Naive B cell (primary cell): ENCODE data around the gene ADIPOR2. TPM values are rescaled to one million over a fixed set of nuclear protein-coding genes. Genes with fewer than 3 reads are reported as not detected.
A peak's percentile ranks its signal among the peaks of the same experiment; 100 is the strongest.

Source experiments
- ATAC-seq, 2 donors: fragments of 150-1000 bp; cut with Tn5 transposase; 2 replicates each; pipeline ENCODE4 v1.10.0; 2021; ENCODE audit warnings: low read depth in 2 of 2, mild to moderate bottlenecking in 2 of 2, moderate library complexity in 2 of 2
- DNase-seq: peaks from one replicate; pipeline ENCODE4 v3.0.0; 2022
- H3K27ac Mint-ChIP-seq, 6 donors: one replicate each; pipeline ENCODE4 v1.8.0; 2020 to 2022; ENCODE audit warnings: mild to moderate bottlenecking in 6 of 6, mixed read lengths in 6 of 6, moderate library complexity in 5 of 6, inconsistent platforms in 2 of 6
- H3K27me3 Mint-ChIP-seq, 3 donors: one replicate each; pipeline ENCODE4 v1.8.0; 2021 to 2022; ENCODE audit warnings: mixed read lengths in 3 of 3, mild to moderate bottlenecking in 1 of 3
- H3K36me3 Mint-ChIP-seq, 2 donors: one replicate each; pipeline ENCODE4 v1.8.0; 2020 to 2022; ENCODE audit warnings: mixed read lengths in 2 of 2, inconsistent platforms in 1 of 2, mild to moderate bottlenecking in 1 of 2
- H3K4me1 Mint-ChIP-seq, 3 donors: one replicate each; pipeline ENCODE4 v1.8.0; 2020 to 2022; ENCODE audit warnings: mixed read lengths in 3 of 3, inconsistent platforms in 1 of 3, mild to moderate bottlenecking in 1 of 3, moderate library complexity in 1 of 3
- H3K4me3 Mint-ChIP-seq, 8 donors: one replicate each; pipeline ENCODE4 v1.8.0; 2020 to 2022; ENCODE audit warnings: mild to moderate bottlenecking in 8 of 8, mixed read lengths in 8 of 8, moderate library complexity in 8 of 8, inconsistent platforms in 2 of 8
- H3K9me3 Mint-ChIP-seq, 7 donors: one replicate each; pipeline ENCODE4 v1.8.0; 2020 to 2022; ENCODE audit warnings: mixed read lengths in 7 of 7, mild to moderate bottlenecking in 5 of 7, inconsistent platforms in 2 of 7, moderate library complexity in 1 of 7
- polyA plus RNA-seq, 6 donors: library from polyadenylated mRNA; unstranded; fragments of 300-500 nt; fragmentation: Illumina TruSeq; gene quantifications; one replicate each; pipeline ENCODE4 v1.2.3, GENCODE V29; 2021; ENCODE audit warnings: low read depth in 6 of 6

Gene ADIPOR2
- polyA plus RNA-seq, 6 donors from 2014 or later = 2.4 to 4.2 (median 3.7) TPM

DNA sequence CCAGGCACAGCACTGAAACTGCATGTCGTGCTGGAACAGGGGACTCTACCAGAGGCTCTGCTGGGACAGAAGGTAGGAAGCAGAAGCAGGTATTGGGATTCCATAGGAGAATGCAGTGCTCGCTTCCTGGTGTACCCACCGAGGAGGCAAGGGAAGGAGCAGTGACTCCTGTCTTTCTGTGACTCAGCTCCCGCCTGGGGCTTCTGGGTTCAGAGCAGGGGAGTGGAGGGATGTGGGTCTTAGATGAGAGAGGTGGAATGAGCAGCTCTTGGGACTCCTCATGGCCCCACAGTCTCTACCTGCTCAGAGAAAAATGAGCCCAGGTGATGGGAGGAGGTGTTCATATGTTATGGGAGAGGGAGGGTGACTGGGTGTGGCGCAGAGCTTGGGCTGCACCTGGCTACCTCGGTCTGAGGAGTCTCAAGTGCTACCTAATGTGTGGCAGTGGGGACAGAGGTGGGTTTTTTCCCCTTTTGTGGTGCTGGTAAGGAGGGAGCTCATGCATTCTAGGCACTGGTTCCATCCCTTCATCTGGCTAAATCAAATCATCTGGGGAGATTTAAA lies 35.6 kb upstream of the ADIPOR2 start:
- ATAC-seq = no peak
- DNase-seq = no peak
- Mint-ChIP-seq H3K27me3 (peaks cover 0 to 16% (median 7%) of the 10 kb centered on the region in 3 donors), H3K36me3 (no peaks in the 10 kb centered on the region), H3K27ac (peak overlapping the region in 1 of 6 donors; percentile 65), H3K4me1 (peaks cover 0 to 8% (median 6%) of the 10 kb centered on the region in 3 donors), H3K9me3 (no peaks in the 10 kb centered on the region), H3K4me3 (no peak overlapping the region)

DNA sequence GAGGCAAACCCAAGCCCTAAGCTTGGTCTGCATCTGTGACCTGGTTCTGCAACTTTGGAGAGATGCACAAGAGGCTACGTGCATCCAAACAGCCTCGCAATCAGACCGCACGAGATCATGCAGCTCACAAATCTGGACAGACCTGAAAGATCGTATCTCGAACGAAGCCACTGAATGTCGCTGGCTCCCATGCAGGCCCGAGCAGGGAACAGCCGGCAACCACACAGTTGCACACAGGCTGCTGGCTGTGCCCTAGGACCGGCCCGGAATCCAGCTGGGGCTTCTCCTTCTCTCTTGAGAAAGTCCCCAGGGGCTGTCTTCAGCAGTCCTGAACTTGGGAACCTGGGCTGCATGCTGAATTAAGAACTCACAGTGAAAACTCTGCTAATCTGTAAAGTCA lies 34.0 kb upstream of the ADIPOR2 start:
- no peak for ATAC-seq
- peaks cover 0 to 10% (median 6%) of the 10 kb centered on the region in 3 donors for H3K4me1 Mint-ChIP-seq
- no peaks in the 10 kb centered on the region for H3K9me3 Mint-ChIP-seq
- H3K36me3 Mint-ChIP-seq = no peaks in the 10 kb centered on the region
- no peak for DNase-seq
- no peak overlapping the region for H3K27ac Mint-ChIP-seq
- peaks cover 0 to under 1% (median 0%) of the 10 kb centered on the region in 3 donors for H3K27me3 Mint-ChIP-seq
- no peak overlapping the region for H3K4me3 Mint-ChIP-seq

DNA sequence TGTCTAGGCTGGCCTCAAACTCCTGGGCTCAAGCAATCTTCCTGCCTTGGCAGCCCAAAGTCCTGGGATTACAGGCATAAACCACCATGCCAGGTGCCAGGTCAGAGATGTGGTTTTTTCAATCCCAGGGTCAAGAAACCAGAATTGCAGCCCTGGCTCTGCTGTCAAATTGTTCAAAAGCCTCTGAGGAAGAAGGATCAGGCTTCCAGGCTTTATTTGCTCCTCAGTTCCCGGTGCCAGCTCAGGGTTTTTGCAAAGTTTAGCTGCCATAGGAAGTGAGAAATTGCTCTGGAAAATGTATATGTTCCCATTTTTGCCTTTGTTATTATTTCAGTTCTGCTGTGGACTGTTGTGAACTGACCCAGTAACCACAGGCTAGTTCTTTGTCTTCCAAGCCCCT lies 33.2 kb upstream of the ADIPOR2 start:
- DNase-seq (no peak), ATAC-seq (no peak)
- H3K27ac Mint-ChIP-seq = no peak overlapping the region
- H3K9me3 Mint-ChIP-seq = no peaks in the 10 kb centered on the region
- no peaks in the 10 kb centered on the region for H3K36me3 Mint-ChIP-seq
- H3K4me3 Mint-ChIP-seq = no peak overlapping the region
- H3K27me3 Mint-ChIP-seq = no peaks in the 10 kb centered on the region
- peaks cover 2 to 10% (median 2%) of the 10 kb centered on the region in 3 donors for H3K4me1 Mint-ChIP-seq

DNA sequence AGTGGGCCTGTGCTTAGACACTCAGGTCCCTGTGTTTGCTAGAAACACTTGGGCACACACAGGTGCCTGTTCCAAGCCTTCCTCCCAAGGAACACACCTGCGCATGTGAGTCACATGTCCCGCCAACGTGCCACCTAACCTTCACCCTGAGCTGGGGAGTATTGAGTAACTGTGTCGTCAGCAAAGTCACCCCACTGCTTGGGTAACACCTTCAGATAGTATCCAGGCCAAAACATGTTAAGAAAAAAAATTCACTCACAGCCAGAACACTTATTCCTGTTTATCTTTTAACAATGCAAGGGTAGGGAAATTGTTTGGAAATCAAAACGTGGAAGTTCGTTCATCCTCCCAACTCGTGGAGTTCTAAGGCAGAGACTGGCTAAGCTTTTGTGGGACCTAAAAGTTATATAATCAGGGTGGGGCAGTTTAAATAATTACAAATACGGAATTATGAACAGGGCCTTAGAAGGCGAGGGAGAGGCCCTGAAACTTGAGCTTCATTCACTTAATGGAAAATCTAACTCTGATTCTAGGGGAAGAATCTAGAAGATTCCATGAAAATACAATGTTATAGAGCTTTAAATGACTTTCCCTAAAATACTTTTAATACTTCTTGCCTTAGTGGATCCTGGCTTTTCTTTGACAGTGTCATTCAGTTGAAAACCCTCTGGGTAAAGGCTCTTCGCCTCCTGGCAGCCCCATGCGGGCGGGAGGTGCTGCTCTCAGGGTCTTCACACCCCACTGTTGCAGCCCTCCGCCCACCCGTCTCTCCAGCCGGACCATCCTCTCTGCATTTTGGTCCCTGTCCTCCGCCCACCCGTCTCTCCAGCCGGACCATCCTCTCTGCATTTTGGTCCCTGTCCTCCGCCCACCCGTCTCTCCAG lies 30.3 kb upstream of the ADIPOR2 start:
- Mint-ChIP-seq H3K4me3 (peak overlapping the region in 7 of 8 donors; percentile 7 to 83 (median 42)), H3K27ac (peak overlapping the region in 5 of 6 donors; percentile 9 to 84 (median 47)), H3K36me3 (no peaks in the 10 kb centered on the region), H3K9me3 (peaks cover 0 to 4% (median 0%) of the 10 kb centered on the region in 7 donors), H3K27me3 (no peaks in the 10 kb centered on the region), H3K4me1 (peaks cover 11 to 17% (median 12%) of the 10 kb centered on the region in 3 donors)
- no peak for DNase-seq
- ATAC-seq = no peak

DNA sequence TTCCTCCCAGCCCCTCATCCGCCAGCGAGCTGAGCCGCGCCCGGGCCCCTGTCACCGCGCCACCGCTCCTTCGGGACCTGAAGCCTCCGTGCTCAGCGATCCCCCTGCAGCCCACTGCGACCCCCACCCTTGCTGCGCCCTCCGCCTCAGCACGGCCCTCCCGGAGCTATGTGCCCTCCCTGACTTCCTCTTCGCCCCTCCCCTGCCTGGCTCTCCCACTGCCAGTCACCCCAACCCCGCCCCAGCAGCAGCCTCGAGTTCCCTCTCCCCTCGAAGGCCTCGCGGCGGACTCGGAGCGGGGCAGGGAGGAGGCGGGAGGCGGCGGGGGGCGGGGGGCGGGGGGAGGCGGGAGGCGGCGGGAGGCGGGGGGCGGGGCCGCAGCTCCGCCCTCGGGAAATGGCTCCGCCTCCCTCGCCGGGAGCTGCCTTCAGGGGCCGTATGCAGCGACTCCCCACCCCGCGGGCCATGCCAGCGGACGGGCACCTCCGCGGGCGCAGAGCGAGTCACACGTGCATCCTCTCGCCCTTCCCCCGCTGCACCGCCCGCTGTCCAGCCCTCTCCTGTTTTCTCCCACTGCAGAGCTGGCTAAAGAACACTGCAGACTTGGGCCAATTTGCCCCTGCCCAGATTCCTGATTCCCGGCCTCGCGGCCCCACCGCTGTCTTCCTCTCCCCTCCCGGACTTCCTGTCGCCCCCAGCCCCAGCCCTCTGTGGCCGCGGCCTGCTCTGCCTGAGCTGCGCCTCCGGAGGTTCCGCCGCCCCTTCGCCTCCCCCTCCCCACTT lies 29.1 kb upstream of the ADIPOR2 start:
- DNase-seq (peak; percentile 69), ATAC-seq (peak; percentile 83 to 88)
- Mint-ChIP-seq H3K27me3 (no peaks in the 10 kb centered on the region), H3K27ac (peak overlapping the region in 3 of 6 donors; percentile 72 to 88 (median 76)), H3K9me3 (peaks cover 0 to 4% (median 0%) of the 10 kb centered on the region in 7 donors), H3K4me3 (peak overlapping the region; percentile 67 to 93 (median 86)), H3K4me1 (peaks cover 11 to 22% (median 13%) of the 10 kb centered on the region in 3 donors), H3K36me3 (no peaks in the 10 kb centered on the region)

DNA sequence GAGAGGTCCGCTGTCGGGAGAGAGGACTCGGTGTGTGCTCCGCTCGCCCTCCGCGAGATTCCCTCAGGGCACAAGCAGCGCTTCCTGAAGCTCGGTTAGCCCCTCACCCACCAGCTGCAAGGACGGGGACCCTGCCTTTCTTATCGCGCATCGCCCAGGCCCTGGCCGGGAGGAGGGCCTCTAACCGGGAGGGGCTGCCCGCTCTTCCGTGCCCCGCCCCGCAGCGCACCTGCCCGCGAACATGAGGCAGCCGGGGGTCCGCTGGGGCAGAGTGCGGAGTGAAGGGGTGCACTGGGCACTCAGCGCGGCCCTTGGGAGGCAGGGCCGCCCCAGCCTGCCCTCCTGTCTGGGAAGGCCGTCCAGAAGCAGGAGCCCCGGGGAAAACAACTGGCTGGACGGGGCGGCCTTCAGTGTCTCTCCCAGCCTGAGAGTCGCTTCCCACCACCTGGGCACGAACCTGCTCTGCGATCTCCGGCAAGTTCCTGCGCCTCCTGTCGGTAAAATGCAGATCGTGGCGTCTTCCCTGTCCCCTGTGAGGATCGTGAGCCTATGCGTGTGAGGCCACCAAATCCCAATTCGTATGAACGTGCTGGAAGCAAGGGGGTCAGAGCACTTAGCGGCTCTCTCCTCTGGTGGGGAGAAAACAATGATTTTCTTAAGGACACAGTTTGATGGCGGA lies 28.0 kb upstream of the ADIPOR2 start:
- H3K36me3 Mint-ChIP-seq = no peaks in the 10 kb centered on the region
- no peaks in the 10 kb centered on the region for H3K27me3 Mint-ChIP-seq
- peak overlapping the region; percentile 56 to 90 (median 83) for H3K4me3 Mint-ChIP-seq
- H3K4me1 Mint-ChIP-seq = peaks cover 11 to 29% (median 18%) of the 10 kb centered on the region in 3 donors
- peak overlapping the region in 4 of 6 donors; percentile 49 to 96 (median 76) for H3K27ac Mint-ChIP-seq
- H3K9me3 Mint-ChIP-seq = peaks cover 0 to 4% (median 0%) of the 10 kb centered on the region in 7 donors
- DNase-seq = peak; percentile 9
- no peak for ATAC-seq

DNA sequence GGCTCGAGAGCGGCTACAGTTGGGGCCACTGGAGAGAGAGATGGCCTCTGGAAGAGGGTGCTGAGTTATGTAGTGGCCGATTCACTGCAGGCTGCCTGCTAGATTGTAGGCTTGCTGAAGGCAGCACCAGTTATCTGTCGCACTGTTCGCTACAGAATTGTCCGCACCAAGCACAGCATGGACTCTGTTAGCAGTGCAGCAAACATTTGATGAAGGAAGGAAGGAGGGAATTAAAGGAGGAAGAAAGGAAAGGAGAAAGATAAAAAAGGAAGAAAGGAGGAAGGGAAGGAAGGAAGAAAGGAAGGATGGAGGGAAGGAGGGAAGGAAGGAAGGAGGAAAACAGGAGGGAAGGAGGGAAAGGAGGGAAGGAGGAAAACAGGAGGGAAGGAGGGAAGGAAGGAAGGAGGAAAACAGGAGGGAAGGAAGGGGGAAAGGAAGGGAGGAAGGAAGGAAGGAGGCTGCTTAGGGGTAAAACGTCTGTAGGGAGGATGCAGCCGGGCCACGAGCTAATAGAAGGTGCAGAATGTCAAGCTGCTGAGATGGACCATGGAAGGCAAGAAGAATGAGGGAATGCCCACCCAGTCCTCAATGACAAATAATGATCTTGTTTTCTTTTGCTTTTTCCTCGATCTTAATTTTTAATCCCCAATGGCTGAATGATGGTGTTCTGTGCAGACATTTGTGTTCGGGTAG lies 27.3 kb upstream of the ADIPOR2 start:
- peak overlapping the region in 5 of 6 donors; percentile 48 to 94 (median 73) for H3K27ac Mint-ChIP-seq
- H3K9me3 Mint-ChIP-seq = peaks cover 0 to 4% (median 0%) of the 10 kb centered on the region in 7 donors
- no peaks in the 10 kb centered on the region for H3K36me3 Mint-ChIP-seq
- peaks cover 14 to 32% (median 22%) of the 10 kb centered on the region in 3 donors for H3K4me1 Mint-ChIP-seq
- peak overlapping the region; percentile 3 to 90 (median 80) for H3K4me3 Mint-ChIP-seq
- DNase-seq (no peak), ATAC-seq (no peak)
- H3K27me3 Mint-ChIP-seq = no peaks in the 10 kb centered on the region

DNA sequence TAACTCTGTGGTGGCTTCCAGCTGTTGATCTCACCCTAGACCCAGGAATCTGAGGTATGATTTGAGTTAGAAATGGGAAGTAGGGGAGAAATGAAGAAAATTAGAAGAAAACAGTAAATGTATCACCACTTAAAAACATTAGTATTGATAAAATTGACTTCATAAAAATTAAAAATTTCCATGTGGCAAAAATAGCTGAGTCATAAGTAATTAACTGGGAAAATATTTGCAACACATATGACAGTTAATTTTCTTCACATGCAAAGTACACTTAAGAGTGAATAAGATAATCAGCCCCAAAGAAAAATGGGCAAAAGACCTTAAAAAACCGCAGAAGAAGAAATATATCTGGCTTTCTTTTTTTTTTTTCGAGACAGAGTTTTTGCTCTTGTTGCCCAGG lies 25.5 kb upstream of the ADIPOR2 start:
- Mint-ChIP-seq H3K36me3 (no peaks in the 10 kb centered on the region), H3K27ac (no peak overlapping the region), H3K9me3 (peaks cover 0 to 4% (median 0%) of the 10 kb centered on the region in 7 donors), H3K4me3 (peak overlapping the region in 1 of 8 donors; percentile 78), H3K4me1 (peaks cover 18 to 36% (median 31%) of the 10 kb centered on the region in 3 donors), H3K27me3 (no peaks in the 10 kb centered on the region)
- ATAC-seq = no peak
- no peak for DNase-seq

DNA sequence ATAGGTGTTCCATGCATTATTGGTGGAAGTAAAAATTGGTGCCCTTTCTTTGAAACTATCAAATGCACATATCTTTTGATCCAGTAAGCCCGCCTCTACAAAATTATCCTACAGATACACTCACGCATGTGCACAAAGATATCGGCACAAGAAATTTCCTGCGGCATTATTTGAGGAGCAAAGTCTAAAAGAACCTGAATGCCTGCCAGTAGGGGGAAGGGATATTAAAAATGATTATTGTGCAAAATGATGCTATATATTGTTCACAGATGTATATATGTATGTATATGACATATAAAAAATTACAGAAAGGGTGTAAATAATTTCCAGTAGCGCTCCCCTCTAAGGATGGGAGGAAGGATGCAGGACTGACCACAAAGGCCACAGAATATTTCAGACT lies 24.7 kb upstream of the ADIPOR2 start:
- DNase-seq (no peak), ATAC-seq (no peak)
- Mint-ChIP-seq H3K4me1 (peaks cover 18 to 35% (median 31%) of the 10 kb centered on the region in 3 donors), H3K36me3 (no peaks in the 10 kb centered on the region), H3K27ac (no peak overlapping the region), H3K4me3 (peak overlapping the region in 1 of 8 donors; percentile 25), H3K9me3 (peaks cover 0 to 4% (median 0%) of the 10 kb centered on the region in 7 donors), H3K27me3 (no peaks in the 10 kb centered on the region)

DNA sequence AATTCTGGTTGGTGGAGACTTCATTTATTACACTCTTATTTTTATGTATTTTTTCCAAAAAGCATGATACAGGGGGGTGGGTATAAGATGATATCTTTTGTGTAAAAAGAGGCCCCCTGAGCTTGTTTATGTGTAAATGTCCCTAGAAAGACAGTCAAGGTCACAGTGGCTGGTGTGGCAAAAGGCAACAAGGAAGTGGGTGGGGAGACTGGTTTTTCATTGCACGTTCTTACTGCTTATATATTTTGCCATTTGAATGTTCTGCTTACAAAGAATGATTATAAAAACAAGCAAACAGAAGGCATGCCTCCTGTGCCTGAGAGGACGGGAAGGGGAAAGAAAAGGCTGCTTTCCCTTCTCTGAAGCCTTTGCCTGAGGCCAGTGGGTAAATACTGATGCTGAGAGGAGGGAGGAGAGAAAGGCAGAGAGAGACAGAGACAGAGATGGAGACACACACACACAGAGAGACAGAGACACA lies 24.1 kb upstream of the ADIPOR2 start:
- ATAC-seq = no peak
- no peaks in the 10 kb centered on the region for H3K36me3 Mint-ChIP-seq
- H3K4me3 Mint-ChIP-seq = peak overlapping the region in 2 of 8 donors; percentile 10
- H3K9me3 Mint-ChIP-seq = peaks cover 0 to 4% (median 0%) of the 10 kb centered on the region in 7 donors
- H3K27me3 Mint-ChIP-seq = no peaks in the 10 kb centered on the region
- H3K4me1 Mint-ChIP-seq = peaks cover 18 to 35% (median 31%) of the 10 kb centered on the region in 3 donors
- no peak for DNase-seq
- H3K27ac Mint-ChIP-seq = peak overlapping the region in 2 of 6 donors; percentile 88 to 89

DNA sequence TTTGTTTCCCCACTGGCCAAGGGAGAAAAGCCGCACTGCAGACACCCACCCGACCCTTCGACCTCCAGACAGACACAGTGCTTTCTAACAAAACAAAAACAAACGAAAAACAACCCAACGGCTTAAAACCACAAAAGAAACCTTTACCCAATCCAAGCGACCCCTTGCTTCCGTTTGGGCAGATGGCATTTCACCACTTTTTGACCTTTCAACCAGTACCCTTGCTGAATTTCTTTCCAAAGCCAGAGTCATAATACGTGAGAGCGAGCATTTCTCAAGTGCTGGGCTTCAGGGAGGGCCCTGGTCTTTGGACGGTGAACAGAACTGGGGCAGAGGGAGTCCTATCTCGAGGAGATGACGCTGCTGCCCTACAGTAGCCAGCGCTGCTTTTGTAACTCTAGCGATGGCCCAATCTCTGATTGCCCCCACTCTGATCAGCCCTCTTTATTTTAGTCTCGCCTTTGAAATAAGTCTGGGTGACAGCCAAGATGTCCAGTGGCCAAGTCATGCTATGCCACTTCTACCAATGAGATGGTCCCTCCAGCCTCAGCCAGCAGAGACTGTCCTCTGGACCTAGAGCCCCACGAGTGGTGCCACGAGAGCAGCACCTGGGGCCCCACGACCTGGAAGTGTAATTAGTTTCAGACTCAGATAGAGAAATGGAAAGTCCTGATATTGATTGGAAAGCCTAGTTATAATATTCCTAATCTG lies 21.9 kb upstream of the ADIPOR2 start:
- H3K4me1 Mint-ChIP-seq = peaks cover 7 to 23% (median 20%) of the 10 kb centered on the region in 3 donors
- no peak for ATAC-seq
- H3K27ac Mint-ChIP-seq = peak overlapping the region in 4 of 6 donors; percentile 2 to 65 (median 26)
- peak overlapping the region in 6 of 8 donors; percentile 28 to 74 (median 54) for H3K4me3 Mint-ChIP-seq
- H3K36me3 Mint-ChIP-seq = no peaks in the 10 kb centered on the region
- peaks cover 0 to 2% (median 0%) of the 10 kb centered on the region in 7 donors for H3K9me3 Mint-ChIP-seq
- no peaks in the 10 kb centered on the region for H3K27me3 Mint-ChIP-seq
- no peak for DNase-seq
